HG02884 (cell line): ENCODE data around the gene HIC1.
A peak's percentile ranks its signal among the peaks of the same experiment; 100 is the strongest.
"Not testable (repeated sequence)": the region's sequence is repeated elsewhere in the genome, so short reads cannot be mapped to it uniquely, and the experiment has no call there.

ENCODE experiments used
- ATAC-seq: cut with Tn5 transposase; IDR thresholded peaks from one replicate; pipeline ENCODE4 v1.9.1; 2021; ENCODE audit warnings: mild to moderate bottlenecking, moderate library complexity; ENCODE audit not compliant: unreplicated experiment

Gene HIC1

GRCh38 chr17:2054512-2055291 is at the start of gene HIC1:
HIC1 (plus strand) TSS chr17:2055103; CDS start chr17:2056691, 1,588 bp downstream.
- peak; percentile 32 for ATAC-seq

GRCh38 chr17:2008332-2009126 is 46.4 kb upstream of the HIC1 start:
- ATAC-seq = no peak

- no peak for ATAC-seq
Measured at GRCh38 chr17:2009737-2010136, 45.2 kb upstream of the HIC1 start.

GRCh38 chr17:2011411-2012371 is 43.2 kb upstream of the HIC1 start:
- no peak for ATAC-seq

GRCh38 chr17:2012499-2012898 is 42.4 kb upstream of the HIC1 start:
- no peak for ATAC-seq

GRCh38 chr17:2013220-2013993 is 41.5 kb upstream of the HIC1 start:
- not testable (repeated sequence) for ATAC-seq

- no peak for ATAC-seq
Measured at GRCh38 chr17:2013994-2014317, 40.9 kb upstream of the HIC1 start.

- ATAC-seq = no peak
Measured at GRCh38 chr17:2015314-2015713, 39.6 kb upstream of the HIC1 start.

GRCh38 chr17:2016494-2016893 is 38.4 kb upstream of the HIC1 start:
- ATAC-seq = no peak

- ATAC-seq = no peak
Measured at GRCh38 chr17:2017274-2017941, 37.5 kb upstream of the HIC1 start.

- ATAC-seq = no peak
Measured at GRCh38 chr17:2018716-2019510, 36.0 kb upstream of the HIC1 start.

- no peak for ATAC-seq
Measured at GRCh38 chr17:2019723-2020122, 35.2 kb upstream of the HIC1 start.

GRCh38 chr17:2020721-2021120 is 34.2 kb upstream of the HIC1 start:
- no peak for ATAC-seq

GRCh38 chr17:2022647-2023240 is 32.2 kb upstream of the HIC1 start:
- no peak for ATAC-seq

GRCh38 chr17:2023256-2023655 is 31.6 kb upstream of the HIC1 start:
- ATAC-seq = no peak

- no peak for ATAC-seq
Measured at GRCh38 chr17:2023692-2024571, 31.0 kb upstream of the HIC1 start.

GRCh38 chr17:2024572-2025219 is 30.2 kb upstream of the HIC1 start:
- ATAC-seq = no peak
